ENCODE results near the gene SFT2D3. TPM values are rescaled to one million over a fixed set of nuclear protein-coding genes. Genes with fewer than 3 reads are reported as not detected.

The SFT2D3 gene
- polyA plus RNA-seq, 1 donor from 2014 or later, result 6.2 TPM

- no peaks in the 10 kb centered on the region for H3F3A ChIP-seq (ENCODE audit: insufficient read depth, low read length, poor library complexity, severe bottlenecking)
- H3K27me3 ChIP-seq (ENCODE audit: insufficient read depth, low read depth, low read length), result peaks cover 2% of the 10 kb centered on the region
- H3K9me3 ChIP-seq (ENCODE audit: low read length), result no peaks in the 10 kb centered on the region
- no peak overlapping the region for H3K4me2 ChIP-seq (ENCODE audit: low read length)
- H3K9me2 ChIP-seq (ENCODE audit: insufficient read depth, low read length), result no peaks in the 10 kb centered on the region
- no peaks in the 10 kb centered on the region for H3K36me3 ChIP-seq (ENCODE audit: insufficient read depth, low read length)
- TF ChIP-seq RAD21 (conservative IDR thresholded peaks at IDR 0.05), result no peak
- no peak for TF ChIP-seq EZH2 (IDR thresholded peaks at IDR 0.05; ENCODE audit: borderline replicate concordance, insufficient read depth, low read length, poor library complexity, severe bottlenecking)
- TF ChIP-seq SMC3 (conservative IDR thresholded peaks at IDR 0.05; ENCODE audit: poor library complexity), result no peak
- no peak for TF ChIP-seq TAF1 (IDR thresholded peaks at IDR 0.05; ENCODE audit: low read depth)
- no peak for TF ChIP-seq EP300 (conservative IDR thresholded peaks at IDR 0.05; ENCODE audit: poor library complexity, severe bottlenecking)
- no peak for TF ChIP-seq POLR2AphosphoS5 (IDR thresholded peaks at IDR 0.05)
- TF ChIP-seq, protein P1, sequence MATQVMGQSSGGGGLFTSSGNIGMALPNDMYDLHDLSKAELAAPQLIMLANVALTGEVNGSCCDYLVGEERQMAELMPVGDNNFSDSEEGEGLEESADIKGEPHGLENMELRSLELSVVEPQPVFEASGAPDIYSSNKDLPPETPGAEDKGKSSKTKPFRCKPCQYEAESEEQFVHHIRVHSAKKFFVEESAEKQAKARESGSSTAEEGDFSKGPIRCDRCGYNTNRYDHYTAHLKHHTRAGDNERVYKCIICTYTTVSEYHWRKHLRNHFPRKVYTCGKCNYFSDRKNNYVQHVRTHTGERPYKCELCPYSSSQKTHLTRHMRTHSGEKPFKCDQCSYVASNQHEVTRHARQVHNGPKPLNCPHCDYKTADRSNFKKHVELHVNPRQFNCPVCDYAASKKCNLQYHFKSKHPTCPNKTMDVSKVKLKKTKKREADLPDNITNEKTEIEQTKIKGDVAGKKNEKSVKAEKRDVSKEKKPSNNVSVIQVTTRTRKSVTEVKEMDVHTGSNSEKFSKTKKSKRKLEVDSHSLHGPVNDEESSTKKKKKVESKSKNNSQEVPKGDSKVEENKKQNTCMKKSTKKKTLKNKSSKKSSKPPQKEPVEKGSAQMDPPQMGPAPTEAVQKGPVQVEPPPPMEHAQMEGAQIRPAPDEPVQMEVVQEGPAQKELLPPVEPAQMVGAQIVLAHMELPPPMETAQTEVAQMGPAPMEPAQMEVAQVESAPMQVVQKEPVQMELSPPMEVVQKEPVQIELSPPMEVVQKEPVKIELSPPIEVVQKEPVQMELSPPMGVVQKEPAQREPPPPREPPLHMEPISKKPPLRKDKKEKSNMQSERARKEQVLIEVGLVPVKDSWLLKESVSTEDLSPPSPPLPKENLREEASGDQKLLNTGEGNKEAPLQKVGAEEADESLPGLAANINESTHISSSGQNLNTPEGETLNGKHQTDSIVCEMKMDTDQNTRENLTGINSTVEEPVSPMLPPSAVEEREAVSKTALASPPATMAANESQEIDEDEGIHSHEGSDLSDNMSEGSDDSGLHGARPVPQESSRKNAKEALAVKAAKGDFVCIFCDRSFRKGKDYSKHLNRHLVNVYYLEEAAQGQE (IDR thresholded peaks at IDR 0.05; ENCODE audit: borderline replicate concordance), result no peak
- TF ChIP-seq MXI1 (conservative IDR thresholded peaks at IDR 0.05; ENCODE audit: poor library complexity, severe bottlenecking), result no peak
- no peak for TF ChIP-seq CTCF (IDR thresholded peaks at IDR 0.05; ENCODE audit: poor library complexity, severe bottlenecking)
- no peak overlapping the region for H3K4me3 ChIP-seq (ENCODE audit: low read length)
- no peaks in the 10 kb centered on the region for H3K79me2 ChIP-seq (replicated peaks; ENCODE audit: insufficient read depth, low read length)
- no peak overlapping the region for H2AFZ ChIP-seq (ENCODE audit: low read depth, low read length)
- H3K27ac ChIP-seq (ENCODE audit: low read length), result no peak overlapping the region
- no peaks in the 10 kb centered on the region for H4K20me1 ChIP-seq (ENCODE audit: insufficient read depth)
- H3K9ac ChIP-seq (ENCODE audit: low read length), result no peak overlapping the region
These were observed 10.6 kb upstream of the SFT2D3 start for GRCh38 chr2:127690696-127691095.

GRCh38 chr2:127694986-127695385 is 6.3 kb upstream of the SFT2D3 start:
- Histone ChIP-seq H3K79me2 (replicated peaks; ENCODE audit: insufficient read depth, low read length) (no peaks in the 10 kb centered on the region), H3K9ac (ENCODE audit: low read length) (no peak overlapping the region), H3K9me2 (ENCODE audit: insufficient read depth, low read length) (no peaks in the 10 kb centered on the region), H2AFZ (ENCODE audit: low read depth, low read length) (no peak overlapping the region), H3K4me3 (ENCODE audit: low read length) (no peak overlapping the region), H3K4me2 (ENCODE audit: low read length) (no peak overlapping the region), H3K27me3 (ENCODE audit: insufficient read depth, low read depth, low read length) (peaks cover 2% of the 10 kb centered on the region), H4K20me1 (ENCODE audit: insufficient read depth) (no peaks in the 10 kb centered on the region), H3K27ac (ENCODE audit: low read length) (no peak overlapping the region), H3K9me3 (ENCODE audit: low read length) (no peaks in the 10 kb centered on the region), H3K36me3 (ENCODE audit: insufficient read depth, low read length) (no peaks in the 10 kb centered on the region), H3F3A (ENCODE audit: insufficient read depth, low read length, poor library complexity, severe bottlenecking) (no peaks in the 10 kb centered on the region)
- TF ChIP-seq MXI1 (conservative IDR thresholded peaks at IDR 0.05; ENCODE audit: poor library complexity, severe bottlenecking), result no peak
- no peak for TF ChIP-seq POLR2AphosphoS5 (IDR thresholded peaks at IDR 0.05)
- TF ChIP-seq TAF1 (IDR thresholded peaks at IDR 0.05; ENCODE audit: low read depth), result no peak
